A673 (cell line): ENCODE results near the gene SEMA4D. TPM values are rescaled to one million over a fixed set of nuclear protein-coding genes. Genes with fewer than 3 reads are reported as not detected.

Experiments used
- BruUV-seq: library from RNA; stranded (reverse); fragments of 400-500 nt; replicated peaks from 2 replicates; lab custom pipeline; 2021; lab: Mats Ljungman, UMichigan
- CTCF ChIA-PET: fragments of 300-600 bp; sonication (Branson Sonifier 250); formaldehyde crosslinking; loops from one replicate; lab custom pipeline; 2022; ENCODE audit warnings: antibody characterized with exemption; lab: Charles Lee
- POLR2A ChIA-PET: fragments of 300-600 bp; sonication (Branson Sonifier 250); formaldehyde crosslinking; loops from one replicate; lab custom pipeline; 2022; ENCODE audit warnings: antibody characterized with exemption; ENCODE audit not compliant: low non-redundant PET; lab: Charles Lee
- DNase-seq: peaks from one replicate; pipeline ENCODE4 v3.0.0-alpha.2; 2015; ENCODE audit warnings: low spot score
- H3K27ac ChIP-seq: fragments of 200-600 bp; sonication (generic); 2 replicates; pipeline ENCODE4 v1.5.1; 2016; ENCODE audit warnings: mixed run types, low read depth, mild to moderate bottlenecking, mixed read lengths, antibody characterized with exemption, low read length; ENCODE audit not compliant: poor library complexity, severe bottlenecking
- H3K27me3 ChIP-seq: fragments of 200-600 bp; sonication (generic); replicated peaks from 2 replicates; pipeline ENCODE4 v1.6.1; 2017; ENCODE audit warnings: mixed run types, low read depth, mild to moderate bottlenecking, mixed read lengths, antibody characterized with exemption, low read length; ENCODE audit not compliant: insufficient read depth, poor library complexity
- H3K36me3 ChIP-seq: fragments of 200-600 bp; sonication (generic); 2 replicates; pipeline ENCODE4 v1.6.1; 2016; ENCODE audit warnings: mixed run types, mild to moderate bottlenecking, mixed read lengths, antibody characterized with exemption, low read length; ENCODE audit not compliant: insufficient read depth, poor library complexity, severe bottlenecking
- H3K4me1 ChIP-seq: fragments of 200-600 bp; sonication (generic); 2 replicates; pipeline ENCODE4 v1.6.1; 2017; ENCODE audit warnings: mixed run types, mild to moderate bottlenecking, mixed read lengths, antibody characterized with exemption, low read length; ENCODE audit not compliant: insufficient read depth, poor library complexity, severe bottlenecking
- H3K4me3 ChIP-seq: fragments of 200-600 bp; sonication (generic); 2 replicates; pipeline ENCODE4 v1.5.1; 2016; ENCODE audit warnings: low read depth, mixed run types, mild to moderate bottlenecking, mixed read lengths, low read length; ENCODE audit not compliant: poor library complexity, severe bottlenecking
- H3K9me3 ChIP-seq: fragments of 200-600 bp; sonication (generic); 2 replicates; pipeline ENCODE4 v1.6.1; 2016; ENCODE audit warnings: mixed run types, low read depth, mild to moderate bottlenecking, mixed read lengths, antibody characterized with exemption, low read length; ENCODE audit not compliant: poor library complexity, severe bottlenecking
- EZH2 ChIP-seq: fragments of 200-600 bp; sonication (generic); IDR thresholded peaks from 2 replicates; pipeline ENCODE4 v1.6.1; 2017; ENCODE audit warnings: borderline replicate concordance, low read depth, mild to moderate bottlenecking, mixed read lengths, antibody characterized with exemption, low read length; ENCODE audit not compliant: poor library complexity, severe bottlenecking
- intact Hi-C: fragments of 100-400 bp; cut with micrococcal nuclease; formaldehyde crosslinking; loops from one replicate; pipeline ENCODE4 v1.10.0; 2022; ENCODE audit not compliant: unreplicated experiment
- total RNA-seq: library from RNA; stranded (reverse); gene quantifications from 2 replicates; pipeline ENCODE4 v1.2.3, GENCODE V29; 2021
- TF ChIP-seq, protein P1 (sequence below): fragments of 300-800, 200-600 bp; sonication (generic); conservative IDR thresholded peaks from 2 replicates; pipeline ENCODE4 v1.5.1; 2017; ENCODE audit warnings: low read depth, mild to moderate bottlenecking, antibody characterized with exemption, low read length, moderate library complexity, mixed read lengths

SEMA4D gene
- total RNA-seq, 1 experiment from 2014 or later = 14.2 TPM

DNA sequence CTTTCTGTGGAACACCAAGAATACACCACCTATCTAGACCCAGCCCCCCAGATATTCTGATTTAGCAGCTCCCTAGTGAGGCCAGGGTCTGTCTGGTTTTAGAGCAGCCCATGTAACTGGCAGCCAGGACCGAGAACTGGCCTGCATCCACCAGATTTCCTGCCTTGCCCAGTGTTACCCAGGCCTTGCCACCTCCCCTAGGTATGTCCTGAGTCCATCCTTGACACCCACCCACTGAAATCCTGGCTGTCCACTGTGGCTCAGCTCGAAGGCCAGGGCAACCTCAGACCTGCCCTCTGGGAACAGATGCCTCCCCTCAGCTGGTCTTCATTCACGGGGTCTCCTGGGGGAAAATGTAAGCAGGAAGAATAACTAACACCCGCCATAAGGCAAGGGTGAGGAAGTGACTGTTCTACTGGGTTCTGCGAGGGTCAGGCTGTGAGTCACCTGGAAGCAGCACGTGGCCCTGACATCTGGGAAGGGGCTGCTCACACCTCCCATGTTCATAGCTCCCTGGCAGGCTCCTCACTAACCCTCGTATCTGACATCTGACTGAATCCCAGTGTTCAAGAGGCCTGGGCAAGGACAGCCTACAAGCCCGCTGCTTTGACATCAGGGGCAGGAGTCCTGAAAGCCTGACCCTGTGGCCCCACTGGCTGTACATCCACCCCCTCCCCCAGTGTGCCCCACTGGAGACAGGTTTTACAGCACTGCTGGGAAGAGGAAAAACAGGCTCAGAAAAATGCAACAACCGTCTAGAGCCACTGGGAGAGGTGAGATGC lies 72.7 kb downstream of the SEMA4D start:
- no TSS peak for BruUV-seq
- TF ChIP-seq EZH2 = no peak
- TF ChIP-seq, protein P1, sequence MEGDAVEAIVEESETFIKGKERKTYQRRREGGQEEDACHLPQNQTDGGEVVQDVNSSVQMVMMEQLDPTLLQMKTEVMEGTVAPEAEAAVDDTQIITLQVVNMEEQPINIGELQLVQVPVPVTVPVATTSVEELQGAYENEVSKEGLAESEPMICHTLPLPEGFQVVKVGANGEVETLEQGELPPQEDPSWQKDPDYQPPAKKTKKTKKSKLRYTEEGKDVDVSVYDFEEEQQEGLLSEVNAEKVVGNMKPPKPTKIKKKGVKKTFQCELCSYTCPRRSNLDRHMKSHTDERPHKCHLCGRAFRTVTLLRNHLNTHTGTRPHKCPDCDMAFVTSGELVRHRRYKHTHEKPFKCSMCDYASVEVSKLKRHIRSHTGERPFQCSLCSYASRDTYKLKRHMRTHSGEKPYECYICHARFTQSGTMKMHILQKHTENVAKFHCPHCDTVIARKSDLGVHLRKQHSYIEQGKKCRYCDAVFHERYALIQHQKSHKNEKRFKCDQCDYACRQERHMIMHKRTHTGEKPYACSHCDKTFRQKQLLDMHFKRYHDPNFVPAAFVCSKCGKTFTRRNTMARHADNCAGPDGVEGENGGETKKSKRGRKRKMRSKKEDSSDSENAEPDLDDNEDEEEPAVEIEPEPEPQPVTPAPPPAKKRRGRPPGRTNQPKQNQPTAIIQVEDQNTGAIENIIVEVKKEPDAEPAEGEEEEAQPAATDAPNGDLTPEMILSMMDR = no peak
- Histone ChIP-seq H3K4me1 (no peaks in the 10 kb centered on the region), H3K9me3 (no peaks in the 10 kb centered on the region), H3K27ac (no peak overlapping the region), H3K36me3 (no peaks in the 10 kb centered on the region), H3K4me3 (no peak overlapping the region), H3K27me3 (no peaks in the 10 kb centered on the region)
- ChIA-PET CTCF (no interaction called here), POLR2A (no interaction called here)
- intact Hi-C loops = no loop called here
- no peak for DNase-seq

DNA sequence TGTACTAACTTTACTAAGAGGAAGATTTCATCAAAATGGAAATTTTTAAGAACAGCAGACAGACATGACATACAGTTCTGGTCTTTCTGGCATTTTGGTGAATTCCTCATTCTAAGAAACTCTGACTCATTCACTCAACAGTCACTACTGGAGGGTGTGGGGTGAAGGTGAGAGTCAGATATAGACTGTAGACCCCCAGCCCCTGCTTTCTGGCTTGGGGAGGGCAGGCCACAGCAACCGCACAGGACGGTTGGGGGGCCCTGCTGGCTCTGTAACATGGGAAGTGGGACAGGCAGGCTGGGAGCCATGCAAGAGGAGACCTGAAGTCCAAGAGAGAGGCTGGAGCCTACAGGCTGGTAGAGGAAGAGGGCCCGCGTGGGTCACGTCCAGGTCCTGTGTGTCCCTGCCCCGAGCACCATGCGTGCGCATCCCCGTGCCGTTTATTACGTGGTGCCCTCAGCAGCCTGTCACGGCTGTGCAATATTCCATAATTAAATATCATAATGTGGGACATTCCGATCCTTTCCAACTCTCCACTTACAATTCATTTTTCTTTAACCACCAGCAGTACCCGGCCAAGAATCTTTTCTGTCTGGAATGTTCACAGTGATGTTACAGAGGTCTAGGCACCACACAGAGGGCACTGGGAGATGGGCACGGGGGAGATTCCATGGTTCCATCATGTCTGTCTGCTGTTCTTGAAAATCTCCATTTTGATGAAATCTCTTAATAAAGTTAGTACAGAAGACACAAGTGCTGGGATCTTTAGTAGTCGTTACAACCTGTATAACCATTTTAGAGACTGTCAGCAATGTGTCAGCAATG lies 75.5 kb downstream of the SEMA4D start:
- no peak for DNase-seq
- Histone ChIP-seq H3K27ac (no peak overlapping the region), H3K27me3 (no peaks in the 10 kb centered on the region), H3K36me3 (no peaks in the 10 kb centered on the region), H3K4me1 (no peaks in the 10 kb centered on the region), H3K9me3 (no peaks in the 10 kb centered on the region), H3K4me3 (no peak overlapping the region)
- BruUV-seq = no TSS peak
- ChIA-PET CTCF (no interaction called here), POLR2A (no interaction called here)
- intact Hi-C loops = no loop called here
- no peak for TF ChIP-seq EZH2
- TF ChIP-seq, protein P1 = no peak

DNA sequence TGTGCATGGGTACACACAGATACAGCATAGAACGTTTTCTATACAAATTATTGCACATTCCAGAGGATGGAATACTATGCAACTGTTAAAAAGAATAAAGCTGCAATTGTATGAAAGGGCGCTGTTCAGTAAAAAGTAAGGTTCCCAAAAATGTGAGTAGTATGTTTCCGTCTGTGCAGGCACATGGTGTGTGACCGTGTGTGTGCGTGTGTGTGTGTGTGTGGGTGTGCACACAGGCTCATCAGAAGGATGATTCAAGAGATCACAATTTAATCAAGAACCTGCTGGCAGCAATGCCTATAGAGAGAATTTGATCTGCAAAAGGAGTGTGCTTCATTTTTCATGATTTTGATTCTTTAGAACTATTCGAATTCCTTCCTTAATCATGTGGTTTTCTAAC lies 76.3 kb downstream of the SEMA4D start:
- POLR2A ChIA-PET = no interaction called here
- DNase-seq = no peak
- Histone ChIP-seq H3K9me3 (no peaks in the 10 kb centered on the region), H3K27me3 (no peaks in the 10 kb centered on the region), H3K4me1 (no peaks in the 10 kb centered on the region), H3K4me3 (no peak overlapping the region), H3K36me3 (no peaks in the 10 kb centered on the region), H3K27ac (no peak overlapping the region)
- no peak for TF ChIP-seq EZH2
- TF ChIP-seq, protein P1 = no peak
- CTCF ChIA-PET = no interaction called here
- BruUV-seq = no TSS peak
- intact Hi-C loops = no loop called here
